H9 (cell line): Measurements from ENCODE around the gene CDK5. TPM values are rescaled to one million over a fixed set of nuclear protein-coding genes. Genes with fewer than 3 reads are reported as not detected.

Source experiments
- DNase-seq: peaks from one replicate; pipeline ENCODE4 v3.0.0-alpha.2; 2017
- H2AFZ ChIP-seq: one replicate; pipeline ENCODE4 v1.6.1; 2013; ENCODE audit warnings: mild to moderate bottlenecking, low read length, control low read depth, moderate library complexity
- H2AK5ac ChIP-seq: 2 replicates; pipeline ENCODE4 v1.6.1; 2013; ENCODE audit warnings: low read length, control low read depth, mixed read lengths; ENCODE audit not compliant: insufficient read length
- H2BK120ac ChIP-seq: one replicate; pipeline ENCODE4 v1.6.1; 2013; ENCODE audit warnings: low read depth, mild to moderate bottlenecking, low read length, control low read depth, inconsistent platforms; ENCODE audit not compliant: poor library complexity, severe bottlenecking
- H2BK12ac ChIP-seq: 2 replicates; pipeline ENCODE4 v1.6.1; 2013; ENCODE audit warnings: low read length, control low read depth, mixed read lengths, low read depth; ENCODE audit not compliant: insufficient read length
- H2BK15ac ChIP-seq: 2 replicates; pipeline ENCODE4 v1.6.1; 2013; ENCODE audit warnings: low read depth, low read length, control low read depth
- H2BK20ac ChIP-seq: one replicate; pipeline ENCODE4 v1.6.1; 2013; ENCODE audit warnings: low read depth, mild to moderate bottlenecking, low read length, control low read depth, inconsistent platforms; ENCODE audit not compliant: poor library complexity, severe bottlenecking
- H2BK5ac ChIP-seq: 2 replicates; pipeline ENCODE4 v1.6.1; 2013; ENCODE audit warnings: low read length, control low read depth, mixed read lengths; ENCODE audit not compliant: insufficient read length
- H3K14ac ChIP-seq: 2 replicates; pipeline ENCODE4 v1.6.1; 2013; ENCODE audit warnings: low read length, control low read depth; ENCODE audit not compliant: insufficient read depth
- H3K18ac ChIP-seq: 2 replicates; pipeline ENCODE4 v1.6.1; 2013; ENCODE audit warnings: low read depth, mild to moderate bottlenecking, mixed read lengths, low read length, control low read depth; ENCODE audit not compliant: insufficient read length
- H3K23ac ChIP-seq: 2 replicates; pipeline ENCODE4 v1.6.1; 2013; ENCODE audit warnings: low read length, control low read depth, mixed read lengths, low read depth; ENCODE audit not compliant: insufficient read length
- H3K23me2 ChIP-seq: 2 replicates; pipeline ENCODE4 v1.6.1; 2013; ENCODE audit warnings: low read depth, mild to moderate bottlenecking, mixed read lengths, low read length, control low read depth; ENCODE audit not compliant: insufficient read length, poor library complexity, severe bottlenecking
- H3K27ac ChIP-seq: 2 replicates; pipeline ENCODE4 v1.5.1; 2013; ENCODE audit warnings: low read length, control low read depth, mixed read lengths, low read depth; ENCODE audit not compliant: insufficient read length
- H3K27me3 ChIP-seq: 2 replicates; pipeline ENCODE4 v1.6.1; 2013; ENCODE audit warnings: low read length, control low read depth, inconsistent platforms; ENCODE audit not compliant: insufficient read depth
- H3K4ac ChIP-seq: 2 replicates; pipeline ENCODE4 v1.6.1; 2013; ENCODE audit warnings: low read depth, mild to moderate bottlenecking, control low read depth, inconsistent platforms, low read length, moderate library complexity
- H3K4me1 ChIP-seq: 2 replicates; pipeline ENCODE4 v1.6.1; 2013; ENCODE audit warnings: low read length, control low read depth, inconsistent platforms; ENCODE audit not compliant: insufficient read depth
- H3K4me2 ChIP-seq: 2 replicates; pipeline ENCODE4 v1.6.1; 2013; ENCODE audit warnings: low read length, control low read depth, mixed read lengths; ENCODE audit not compliant: insufficient read length, insufficient read depth
- H3K56ac ChIP-seq: 2 replicates; pipeline ENCODE4 v1.6.1; 2013; ENCODE audit warnings: low read depth, mild to moderate bottlenecking, mixed read lengths, low read length, control low read depth; ENCODE audit not compliant: insufficient read length
- H3K79me1 ChIP-seq: 2 replicates; pipeline ENCODE4 v1.6.1; 2013; ENCODE audit warnings: low read depth, mild to moderate bottlenecking, moderate library complexity, low read length, control low read depth, inconsistent platforms; ENCODE audit not compliant: insufficient read depth, poor library complexity, severe bottlenecking
- H3K79me2 ChIP-seq: 2 replicates; pipeline ENCODE4 v1.6.1; 2013; ENCODE audit warnings: low read length, control low read depth, inconsistent platforms; ENCODE audit not compliant: insufficient read depth
- H3K9ac ChIP-seq: 2 replicates; pipeline ENCODE4 v1.6.1; 2013; ENCODE audit warnings: low read length, control low read depth, mixed read lengths; ENCODE audit not compliant: insufficient read length; ENCODE audit errors: extremely low read depth
- H3K9me3 ChIP-seq: one replicate; pipeline ENCODE4 v1.6.1; 2013; ENCODE audit warnings: low read depth, low read length, inconsistent platforms; ENCODE audit not compliant: control insufficient read depth
- H3T11ph ChIP-seq: one replicate; pipeline ENCODE4 v1.6.1; 2013; ENCODE audit warnings: mild to moderate bottlenecking, low read length, control low read depth, inconsistent platforms
- H4K20me1 ChIP-seq: one replicate; pipeline ENCODE4 v1.6.1; 2013; ENCODE audit not compliant: control insufficient read depth, insufficient read length, insufficient read depth
- H4K5ac ChIP-seq: 2 replicates; pipeline ENCODE4 v1.6.1; 2013; ENCODE audit warnings: low read depth, mild to moderate bottlenecking, mixed read lengths, low read length, control low read depth; ENCODE audit not compliant: insufficient read length
- H4K8ac ChIP-seq: replicated peaks from 2 replicates; pipeline ENCODE4 v1.6.1; 2013; ENCODE audit warnings: low read length, control low read depth, mixed read lengths, low read depth; ENCODE audit not compliant: insufficient read length
- H4K91ac ChIP-seq: 2 replicates; pipeline ENCODE4 v1.6.1; 2013; ENCODE audit warnings: low read depth, mild to moderate bottlenecking, moderate library complexity, mixed read lengths, low read length, control low read depth; ENCODE audit not compliant: insufficient read length
- H3K27ac Mint-ChIP-seq, 3 experiments: 2 replicates in 2 of 3; 3 replicates in 1 of 3; pipeline ENCODE4 v1.8.0; 2020 to 2021; ENCODE audit warnings: mixed read lengths in 3 of 3, mild to moderate bottlenecking in 1 of 3, moderate library complexity in 1 of 3
- H3K27me3 Mint-ChIP-seq: 2 replicates; pipeline ENCODE4 v1.8.0; 2021; ENCODE audit warnings: low read depth, mild to moderate bottlenecking, moderate library complexity, mixed read lengths
- H3K36me3 Mint-ChIP-seq, 3 experiments: 2 replicates in 2 of 3; 3 replicates in 1 of 3; pipeline ENCODE4 v1.8.0; 2020 to 2021; ENCODE audit warnings: low read depth in 3 of 3, mixed read lengths in 3 of 3; ENCODE audit not compliant: insufficient read depth in 1 of 3
- H3K4me1 Mint-ChIP-seq, 2 experiments: 2 replicates each; pipeline ENCODE4 v1.8.0; 2020; ENCODE audit warnings: mixed read lengths in 2 of 2
- H3K4me3 Mint-ChIP-seq, 2 experiments: 2 replicates in 1 of 2; 3 replicates in 1 of 2; pipeline ENCODE4 v1.8.0; 2020 to 2021; ENCODE audit warnings: mild to moderate bottlenecking in 2 of 2, mixed read lengths in 2 of 2, moderate library complexity in 1 of 2
- H3K9me3 Mint-ChIP-seq, 2 experiments: 2 replicates in 1 of 2; 3 replicates in 1 of 2; pipeline ENCODE4 v1.8.0; 2020; ENCODE audit warnings: mild to moderate bottlenecking in 2 of 2, mixed read lengths in 2 of 2, moderate library complexity in 1 of 2
- CTCF ChIP-seq: fragments of 200-600 bp; sonication (generic); conservative IDR thresholded peaks from 3 replicates; pipeline ENCODE4 v1.8.0; 2021; ENCODE audit warnings: antibody characterized with exemption, mild to moderate bottlenecking
- WGBS: extraction: QIAGEN DNeasy Blood & Tissue Kit; methylation state at CpG from one replicate; pipeline ENCODE4 v1.1.7; 2013; ENCODE audit warnings: missing lambda C conversion rate, low lambda C conversion rate, mixed read lengths; ENCODE audit not compliant: insufficient read length; ENCODE audit errors: extremely low coverage; 5-methylcytosine and 5-hydroxymethylcytosine counted together
- total RNA-seq: library from RNA; stranded (reverse); gene quantifications from 2 replicates; pipeline ENCODE4 v1.2.1, GENCODE V29; 2021

CDK5 gene
- total RNA-seq, 1 experiment from 2014 or later, result 19.9 TPM

GRCh38 chr7:151016942-151017341, 40.8 kb downstream of the CDK5 start:
- Histone ChIP-seq H4K8ac (no peak overlapping the region), H3K9ac (no peak overlapping the region)

More at GRCh38 chr7:151016942-151017341, 40.8 kb downstream of the CDK5 start:
- Histone ChIP-seq H3K4me1 (peaks cover 6% of the 10 kb centered on the region; the same call in 1 of the 2 replicates), H3K14ac (no peak overlapping the region), H3K23ac (no peak overlapping the region), H2BK12ac (no peak overlapping the region), H3K18ac (no peak overlapping the region), H3K79me1 (no peaks in the 10 kb centered on the region), H3K27ac (no peak overlapping the region), H2BK15ac (no peak overlapping the region), H2BK5ac (no peak overlapping the region), H3K4ac (no peak overlapping the region), H2AFZ (no peak overlapping the region), H3K27me3 (peaks cover 6% of the 10 kb centered on the region; the same call in 1 of the 2 replicates), H4K91ac (no peak overlapping the region), H2AK5ac (no peak overlapping the region), H2BK20ac (no peak overlapping the region), H3K23me2 (peaks cover 7% of the 10 kb centered on the region), H3K79me2 (no peaks in the 10 kb centered on the region), H3K56ac (no peak overlapping the region), H3K9me3 (no peaks in the 10 kb centered on the region), H4K5ac (no peak overlapping the region), H4K20me1 (no peaks in the 10 kb centered on the region), H3K4me2 (no peak overlapping the region), H3T11ph (no peak overlapping the region), H2BK120ac (no peak overlapping the region)
- no peak for DNase-seq
- no peak overlapping the region for H3K27ac Mint-ChIP-seq
- TF ChIP-seq CTCF, result no peak
- H3K4me3 Mint-ChIP-seq, result no peak overlapping the region
- peaks cover 2 to 6% (median 6%) of the 10 kb centered on the region in 3 experiments; a peak in 6 of 7 replicates for H3K36me3 Mint-ChIP-seq
- peaks cover 0 to 9% of the 10 kb centered on the region in 2 experiments; a peak in 2 of 5 replicates for H3K9me3 Mint-ChIP-seq
- peaks cover 28 to 55% of the 10 kb centered on the region in 2 experiments for H3K4me1 Mint-ChIP-seq
- H3K27me3 Mint-ChIP-seq, result peaks cover 82% of the 10 kb centered on the region
- WGBS, result no CpG with 5 or more reads among the region's 15 CpGs
